ENCODE data around the gene PSMB3. TPM values are rescaled to one million over a fixed set of nuclear protein-coding genes. Genes with fewer than 3 reads are reported as not detected.
A peak's percentile ranks its signal among the peaks of the same experiment; 100 is the strongest.
"Not testable (repeated sequence)": the region's sequence is repeated elsewhere in the genome, so short reads cannot be mapped to it uniquely, and the experiment has no call there.

Gene PSMB3
- total RNA-seq, 1 donor from 2014 or later, result 141 TPM

DNA sequence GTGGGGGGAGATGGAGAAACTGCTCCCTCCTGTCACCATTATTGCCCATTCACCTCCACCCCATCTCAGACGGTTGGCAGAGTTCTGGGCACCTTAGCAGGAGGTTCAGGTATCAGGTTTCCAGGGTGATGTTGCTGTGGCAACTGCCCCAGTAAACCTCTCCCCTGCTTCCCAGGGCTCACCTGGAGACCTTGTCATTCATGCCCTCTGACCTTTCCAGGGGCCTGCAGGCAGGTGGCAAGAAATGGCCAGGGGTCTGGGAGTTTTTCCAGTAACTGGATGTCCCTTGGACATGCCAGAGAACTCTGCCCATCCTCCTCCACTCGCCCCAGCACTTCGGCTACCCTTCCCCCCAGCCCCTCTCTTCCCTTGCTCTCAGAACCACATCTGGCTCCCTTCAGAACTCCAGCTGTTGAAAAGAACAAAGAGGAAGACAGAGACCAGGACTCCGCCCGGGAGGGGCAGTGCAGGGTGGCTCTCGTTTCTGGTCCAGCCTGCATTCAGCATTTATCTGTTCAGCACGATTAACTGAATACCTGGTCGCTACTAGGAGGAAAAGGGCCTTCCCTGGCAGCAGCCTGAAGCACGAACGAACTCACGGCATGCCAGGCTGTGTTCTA is 39.0 kb upstream of the PSMB3 start:
- DNase-seq (ENCODE audit: low spot score), result no peak

DNA sequence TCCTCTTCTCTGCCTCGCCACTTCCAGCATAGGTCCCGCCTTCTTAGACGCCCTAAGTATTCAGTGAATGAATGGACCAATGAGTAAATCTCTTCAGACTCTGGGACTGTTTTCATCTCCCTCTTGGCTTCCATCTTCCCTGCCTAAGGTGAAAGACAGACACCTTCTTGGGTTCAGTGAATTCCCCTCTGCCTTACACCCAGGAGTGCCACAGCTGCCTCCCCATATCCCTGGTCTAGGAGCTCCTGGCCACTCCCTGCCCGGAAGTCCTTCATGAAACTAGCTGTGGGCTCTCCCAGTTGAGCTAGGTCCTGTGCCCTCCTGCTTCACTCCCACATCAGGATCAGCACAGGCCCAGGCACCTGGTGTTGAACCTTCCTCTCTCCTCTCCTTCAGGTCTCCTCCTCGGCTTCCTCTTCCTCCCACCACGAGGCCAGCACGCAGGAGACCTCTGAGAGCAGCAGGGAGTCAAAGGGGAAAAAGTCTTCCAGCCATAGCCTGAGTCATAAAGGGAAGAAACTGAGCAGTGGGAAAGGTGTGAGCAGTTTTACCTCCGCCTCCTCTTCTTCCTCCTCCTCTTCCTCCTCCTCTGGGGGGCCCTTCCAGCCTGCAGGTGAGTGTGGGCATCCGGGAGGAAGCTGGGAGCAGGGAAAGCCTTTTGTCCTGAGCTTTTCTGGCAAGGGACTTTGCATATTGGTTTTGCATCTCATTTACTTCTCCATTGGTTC is 37.2 kb upstream of the PSMB3 start:
- intact Hi-C loops (cut with DNase I), result no loop called here
- DNase-seq (ENCODE audit: low spot score), result no peak

More for the DNA sequence above, 39.0 kb upstream of the PSMB3 start:
- intact Hi-C loops (cut with DNase I), result no loop called here

DNA sequence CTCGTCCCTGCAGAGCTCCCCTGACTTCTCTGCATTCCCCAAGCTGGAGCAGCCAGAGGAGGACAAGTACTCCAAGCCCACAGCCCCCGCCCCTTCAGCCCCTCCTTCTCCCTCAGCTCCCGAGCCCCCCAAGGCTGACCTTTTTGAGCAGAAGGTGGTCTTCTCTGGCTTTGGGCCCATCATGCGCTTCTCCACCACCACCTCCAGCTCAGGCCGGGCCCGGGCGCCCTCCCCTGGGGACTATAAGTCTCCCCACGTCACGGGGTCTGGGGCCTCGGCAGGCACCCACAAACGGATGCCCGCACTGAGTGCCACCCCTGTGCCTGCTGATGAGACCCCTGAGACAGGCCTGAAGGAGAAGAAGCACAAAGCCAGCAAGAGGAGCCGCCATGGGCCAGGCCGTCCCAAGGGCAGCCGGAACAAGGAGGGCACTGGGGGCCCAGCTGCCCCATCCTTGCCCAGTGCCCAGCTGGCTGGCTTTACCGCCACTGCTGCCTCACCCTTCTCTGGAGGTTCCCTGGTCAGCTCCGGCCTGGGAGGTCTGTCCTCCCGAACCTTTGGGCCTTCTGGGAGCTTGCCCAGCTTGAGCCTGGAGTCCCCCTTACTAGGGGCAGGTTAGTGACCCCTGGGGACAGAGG is 36.1 kb upstream of the PSMB3 start:
- intact Hi-C loops (cut with DNase I), result no loop called here
- DNase-seq (ENCODE audit: low spot score), result no peak

DNA sequence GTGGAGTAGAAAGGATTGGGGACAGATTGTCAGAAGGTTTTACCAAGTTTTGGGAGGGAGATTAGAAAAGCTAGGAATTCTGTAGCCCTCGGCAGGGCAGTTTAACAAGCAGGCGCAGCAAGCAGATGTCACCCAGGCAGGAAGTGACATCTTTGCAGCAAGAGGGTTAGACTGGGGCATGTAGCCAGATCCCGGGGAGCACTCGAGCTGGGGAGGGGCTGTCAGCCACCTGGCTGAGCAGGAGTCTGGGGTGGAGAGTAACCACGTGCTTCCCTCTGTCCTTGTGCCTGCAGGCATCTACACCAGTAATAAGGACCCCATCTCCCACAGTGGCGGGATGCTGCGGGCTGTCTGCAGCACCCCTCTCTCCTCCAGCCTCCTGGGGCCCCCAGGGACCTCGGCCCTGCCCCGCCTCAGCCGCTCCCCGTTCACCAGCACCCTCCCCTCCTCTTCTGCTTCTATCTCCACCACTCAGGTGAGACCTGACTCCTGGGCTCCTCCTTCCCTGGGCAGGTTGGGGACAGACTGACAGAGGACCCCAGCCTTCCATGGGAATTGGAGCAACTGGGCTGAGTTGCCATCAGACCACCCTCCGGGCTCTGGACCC is 35.3 kb upstream of the PSMB3 start:
- intact Hi-C loops (cut with DNase I), result no loop called here
- no peak for DNase-seq (ENCODE audit: low spot score)

DNA sequence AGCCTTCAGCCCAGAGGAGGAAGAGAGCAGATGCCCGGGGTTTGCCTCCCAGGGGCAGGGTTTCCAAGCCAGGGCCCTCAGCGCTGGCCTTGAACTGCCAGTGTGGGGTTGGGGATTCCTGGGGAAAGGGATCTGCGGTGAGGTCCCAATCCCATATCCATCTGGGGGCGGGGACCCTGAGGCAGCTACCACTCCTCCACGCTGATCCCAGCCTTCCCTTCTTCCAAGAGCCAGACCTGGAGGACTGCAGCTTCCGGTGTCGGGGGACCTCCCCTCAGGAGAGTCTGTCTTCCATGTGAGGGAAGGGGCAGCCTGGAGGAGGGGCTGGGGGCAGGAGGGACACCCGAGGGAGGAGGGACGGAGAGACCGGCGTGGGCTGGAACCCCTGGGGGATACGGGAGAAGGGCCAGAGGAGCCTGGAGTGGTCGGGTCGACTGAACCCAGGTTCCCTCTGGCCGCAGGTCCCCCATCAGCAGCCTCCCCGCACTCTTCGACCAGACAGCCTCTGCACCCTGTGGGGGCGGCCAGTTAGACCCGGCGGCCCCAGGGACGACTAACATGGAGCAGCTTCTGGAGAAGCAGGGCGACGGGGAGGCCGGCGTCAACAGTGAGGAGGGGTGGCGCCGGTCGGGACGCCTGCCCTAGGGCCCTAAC is 33.1 kb upstream of the PSMB3 start:
- DNase-seq (ENCODE audit: low spot score), result no peak

DNA sequence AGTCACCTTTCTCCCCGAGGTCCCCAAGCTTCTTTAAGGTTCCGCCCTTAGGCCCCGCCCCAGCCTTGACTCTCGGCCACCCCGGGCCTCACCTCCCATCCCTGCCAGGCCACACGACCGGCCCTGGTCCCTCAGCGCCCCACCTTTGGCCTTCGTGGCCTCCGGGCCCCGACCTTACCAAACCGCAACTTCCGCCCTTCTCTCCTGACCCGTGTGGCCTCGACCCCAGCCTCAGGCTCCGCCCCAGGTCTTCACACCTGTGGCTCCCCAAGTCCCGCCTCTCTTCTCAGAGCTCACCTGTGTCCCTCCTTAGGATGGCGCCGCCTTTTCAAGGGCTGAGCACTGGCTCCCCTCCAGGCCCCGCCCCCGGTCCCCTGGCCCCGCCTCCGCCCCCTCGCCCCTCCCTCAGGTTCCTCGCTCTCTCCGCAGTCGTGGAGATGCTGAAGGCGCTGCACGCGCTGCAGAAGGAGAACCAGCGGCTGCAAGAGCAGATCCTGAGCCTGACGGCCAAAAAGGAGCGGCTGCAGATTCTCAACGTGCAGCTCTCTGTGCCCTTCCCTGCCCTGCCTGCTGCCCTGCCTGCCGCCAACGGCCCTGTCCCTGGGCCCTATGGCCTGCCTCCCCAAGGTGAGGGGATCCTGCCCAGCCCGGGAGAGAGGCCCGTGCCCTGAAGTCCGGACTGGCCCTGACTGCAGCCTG is 32.4 kb upstream of the PSMB3 start:
- intact Hi-C loops (cut with DNase I), result no loop called here
- DNase-seq (ENCODE audit: low spot score), result no peak

More for the DNA sequence above, 33.1 kb upstream of the PSMB3 start:
- intact Hi-C loops (cut with DNase I), result no loop called here

DNA sequence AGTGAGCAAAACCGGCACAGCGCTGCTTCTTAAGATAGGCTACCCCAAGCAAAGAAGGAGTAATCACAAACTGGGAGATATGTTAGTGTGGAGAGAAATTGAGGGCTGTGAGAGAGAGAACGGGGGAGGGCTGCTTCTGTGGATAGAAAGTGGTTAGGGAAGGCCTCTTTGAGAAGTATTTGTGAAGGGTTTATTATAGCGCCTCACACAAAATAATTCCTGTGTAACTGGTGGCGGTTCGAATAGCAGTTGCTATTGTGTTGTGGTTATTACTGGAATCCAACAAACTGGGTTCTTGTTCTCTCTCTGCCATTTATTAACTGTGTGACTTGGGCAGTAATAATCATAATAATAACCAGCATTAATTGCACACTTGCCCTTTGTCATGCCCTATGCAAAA is 31.6 kb upstream of the PSMB3 start:
- DNase-seq (ENCODE audit: low spot score), result no peak
- intact Hi-C loops (cut with DNase I), result no loop called here

DNA sequence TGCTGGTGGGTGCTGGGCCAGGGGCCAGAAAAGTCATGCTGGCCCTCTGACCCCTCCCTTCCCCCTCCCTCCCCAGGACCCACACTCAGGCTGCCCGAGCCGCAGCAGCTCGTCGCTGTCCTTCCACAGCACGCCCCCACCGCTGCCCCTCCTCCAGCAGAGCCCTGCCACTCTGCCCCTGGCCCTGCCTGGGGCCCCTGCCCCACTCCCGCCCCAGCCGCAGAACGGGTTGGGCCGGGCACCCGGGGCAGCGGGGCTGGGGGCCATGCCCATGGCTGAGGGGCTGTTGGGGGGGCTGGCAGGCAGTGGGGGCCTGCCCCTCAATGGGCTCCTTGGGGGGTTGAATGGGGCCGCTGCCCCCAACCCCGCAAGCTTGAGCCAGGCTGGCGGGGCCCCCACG is 30.7 kb upstream of the PSMB3 start:
- intact Hi-C loops (cut with DNase I), result no loop called here
- no peak for DNase-seq (ENCODE audit: low spot score)

DNA sequence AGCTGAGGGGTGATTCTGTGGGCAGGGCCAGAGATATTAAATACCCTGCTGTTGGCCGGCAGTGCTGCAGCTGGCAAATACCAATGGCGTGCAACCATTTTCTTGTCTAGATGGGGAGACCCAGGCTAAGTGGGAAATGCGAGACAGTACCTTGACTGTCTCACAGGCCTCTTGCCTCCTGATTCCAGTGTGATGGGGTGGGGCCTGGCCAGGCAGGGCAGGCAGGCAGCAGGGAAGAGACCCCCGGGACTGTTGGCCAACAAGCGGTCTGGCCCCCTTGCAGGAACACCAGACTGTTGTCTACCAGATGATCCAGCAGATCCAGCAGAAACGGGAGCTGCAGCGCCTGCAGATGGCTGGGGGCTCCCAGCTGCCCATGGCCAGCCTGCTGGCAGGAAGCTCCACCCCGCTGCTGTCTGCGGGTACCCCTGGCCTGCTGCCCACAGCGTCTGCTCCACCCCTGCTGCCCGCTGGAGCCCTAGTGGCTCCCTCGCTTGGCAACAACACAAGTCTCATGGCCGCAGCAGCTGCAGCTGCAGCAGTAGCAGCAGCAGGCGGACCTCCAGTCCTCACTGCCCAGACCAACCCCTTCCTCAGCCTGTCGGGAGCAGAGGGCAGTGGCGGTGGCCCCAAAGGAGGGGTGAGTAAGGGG is 28.1 kb upstream of the PSMB3 start:
- no peak for DNase-seq (ENCODE audit: low spot score)
- intact Hi-C loops (cut with DNase I), result no loop called here

DNA sequence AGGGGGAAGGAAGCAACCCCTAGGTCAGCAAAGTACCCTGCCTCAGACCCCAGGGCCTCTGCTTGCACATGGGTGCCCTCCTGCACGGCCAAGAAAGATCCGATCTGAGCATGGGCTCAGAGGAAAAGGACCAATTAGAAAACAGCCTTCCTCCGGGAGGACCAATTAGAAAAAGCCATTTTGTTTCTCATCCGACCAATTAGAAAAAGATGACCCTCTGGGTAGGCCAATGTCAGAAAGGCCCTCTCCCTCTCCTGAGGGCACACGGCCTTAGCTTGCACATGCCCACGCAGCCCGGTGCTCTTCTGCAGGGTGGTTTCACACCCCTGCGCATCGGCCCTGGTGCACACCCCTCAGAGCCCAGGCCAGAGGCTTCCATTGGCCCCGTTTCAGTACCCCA is 27.5 kb upstream of the PSMB3 start:
- DNase-seq (ENCODE audit: low spot score), result no peak
- intact Hi-C loops (cut with DNase I), result no loop called here

DNA sequence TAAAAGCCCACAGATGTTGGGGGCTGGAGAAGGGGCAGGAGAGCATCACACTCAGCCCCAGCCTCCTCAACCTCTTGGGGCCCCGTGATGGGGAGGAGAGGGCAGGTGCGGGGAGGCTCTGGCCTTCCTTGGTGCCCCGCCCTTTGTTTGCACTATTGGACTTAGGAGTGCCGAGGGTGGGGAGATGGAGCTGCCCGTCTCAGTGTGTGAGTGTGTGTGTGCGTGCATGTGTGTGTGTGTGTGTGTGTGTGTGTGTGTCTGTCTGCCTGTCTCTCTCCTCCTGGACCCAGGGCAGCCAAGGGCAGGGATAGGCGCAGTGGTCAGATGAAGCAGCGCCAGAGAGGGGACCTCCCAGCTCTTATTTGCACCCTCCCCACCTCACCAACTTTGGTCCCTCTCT is 26.4 kb upstream of the PSMB3 start:
- intact Hi-C loops (cut with DNase I); DNase-seq (ENCODE audit: low spot score): not testable (repeated sequence)

DNA sequence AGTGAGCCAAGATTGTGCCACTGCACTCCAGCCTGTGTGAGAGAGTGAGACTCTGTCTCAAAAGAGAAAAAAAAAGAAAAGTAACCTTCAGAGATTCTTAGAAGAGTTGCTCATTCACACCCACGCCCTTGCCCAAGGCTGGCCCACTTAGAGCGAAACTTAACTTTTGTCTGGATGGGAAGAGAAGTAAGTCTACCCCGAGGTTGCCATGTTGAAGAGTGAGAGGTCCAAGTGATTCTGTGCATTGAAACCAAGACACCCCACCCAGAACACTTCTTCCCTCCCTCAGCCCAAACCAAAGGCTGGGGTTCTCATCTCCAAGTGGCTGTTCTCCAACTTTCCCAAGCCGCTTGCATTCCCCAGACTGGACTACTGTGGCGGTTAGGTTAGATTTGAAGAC is 24.8 kb upstream of the PSMB3 start:
- no peak for DNase-seq (ENCODE audit: low spot score)
- intact Hi-C loops (cut with DNase I), result no loop called here

DNA sequence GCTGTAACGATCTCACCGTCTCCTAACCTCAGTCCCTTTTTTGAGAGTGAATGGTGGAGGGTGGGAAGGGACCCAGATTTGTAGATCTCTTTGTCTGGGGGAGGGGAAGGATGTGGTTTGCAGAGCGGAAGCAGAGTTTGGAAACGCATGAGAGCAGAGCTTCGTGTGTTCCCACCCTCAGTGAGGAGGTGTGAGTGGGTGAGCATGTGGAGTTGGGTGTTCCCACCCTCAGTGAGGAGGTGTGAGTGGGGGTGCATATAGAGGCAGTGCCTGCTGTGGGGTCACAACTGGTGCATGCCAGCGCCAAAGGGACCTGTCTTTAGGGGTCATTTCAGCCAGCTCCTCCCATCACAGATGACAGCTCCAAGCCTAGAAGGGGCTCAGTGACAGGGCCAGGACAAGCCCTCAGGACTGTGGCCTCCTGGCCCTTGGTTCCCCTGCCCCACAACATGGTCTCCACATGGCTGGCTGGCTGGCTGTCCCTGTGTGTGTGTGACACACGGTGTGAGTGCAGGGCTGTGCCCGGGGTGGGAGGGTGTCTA is 24.2 kb upstream of the PSMB3 start:
- peak; percentile 83 for DNase-seq (ENCODE audit: low spot score)
- intact Hi-C loops (cut with DNase I), result no loop called here

DNA sequence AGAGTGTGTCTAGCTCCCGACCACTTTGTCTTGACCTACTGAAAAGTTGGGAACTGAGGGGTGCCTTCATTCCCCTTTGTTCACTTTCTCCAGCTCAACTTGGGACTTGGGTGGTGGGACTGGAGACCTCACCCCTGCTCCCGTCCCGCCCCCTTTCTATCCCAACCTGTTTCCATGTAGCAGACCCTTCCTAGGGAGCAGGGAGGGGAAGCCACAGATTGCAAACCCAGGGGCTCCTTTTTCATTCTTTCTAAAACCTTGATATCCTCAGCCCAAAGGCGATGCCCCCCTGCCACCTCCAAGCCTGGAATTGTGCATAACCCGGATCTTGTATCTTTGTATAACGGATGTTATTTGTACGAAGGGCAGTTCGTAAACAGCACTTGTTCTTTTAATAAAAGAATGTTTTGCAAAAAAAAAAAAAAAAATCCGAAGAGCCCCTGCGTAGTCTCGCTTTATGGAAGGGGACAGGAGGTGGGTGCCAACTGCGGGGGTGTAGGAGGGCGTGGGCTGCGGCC is 23.1 kb upstream of the PSMB3 start:
- intact Hi-C loops (cut with DNase I), result no loop called here
- DNase-seq (ENCODE audit: low spot score), result no peak

DNA sequence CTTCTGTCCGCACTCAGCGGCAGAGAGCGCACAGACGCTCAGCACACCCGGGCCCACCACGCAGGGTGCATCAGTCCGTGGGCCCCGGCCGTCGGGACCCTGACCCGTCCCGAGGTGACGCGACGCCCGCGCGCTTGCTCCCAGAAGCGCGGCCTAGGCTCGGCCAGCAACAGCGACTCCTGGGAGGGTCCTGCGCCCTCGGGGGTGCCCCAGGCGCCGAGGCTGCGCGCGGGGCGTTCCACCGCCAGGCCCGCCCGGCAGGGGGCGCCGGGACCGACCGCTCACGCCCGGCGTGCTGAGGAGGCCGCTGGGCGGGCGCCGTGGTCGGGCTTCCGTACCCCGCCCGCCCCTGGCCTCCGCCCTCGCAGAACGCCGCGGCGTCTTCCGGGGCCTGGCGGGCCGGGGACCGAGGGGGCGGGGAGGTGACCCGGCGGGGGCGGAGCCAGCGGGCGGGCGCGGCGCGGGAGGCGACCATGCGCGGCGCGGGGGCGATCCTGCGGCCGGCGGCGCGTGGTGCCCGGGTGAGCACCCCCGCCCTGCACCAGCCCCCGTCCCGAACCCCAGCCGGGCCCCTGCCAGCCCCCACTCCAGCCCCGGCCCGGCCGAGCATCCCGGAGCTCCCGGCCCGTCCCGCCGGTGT is 22.5 kb upstream of the PSMB3 start, which contains the start of gene CISD3:
CISD3 (plus strand) TSS at position 456 of the 640 bp plus-strand sequence; CDS start at position 474, 18 bp downstream.
- intact Hi-C loops (cut with DNase I), result loop anchor here (1.0 to 10.0 kb wide), 3 partner anchors 21 to 425 kb away; partner anchors contain the start of genes MLLT6 and PLXDC1
- DNase-seq (ENCODE audit: low spot score), result peak; percentile 94

DNA sequence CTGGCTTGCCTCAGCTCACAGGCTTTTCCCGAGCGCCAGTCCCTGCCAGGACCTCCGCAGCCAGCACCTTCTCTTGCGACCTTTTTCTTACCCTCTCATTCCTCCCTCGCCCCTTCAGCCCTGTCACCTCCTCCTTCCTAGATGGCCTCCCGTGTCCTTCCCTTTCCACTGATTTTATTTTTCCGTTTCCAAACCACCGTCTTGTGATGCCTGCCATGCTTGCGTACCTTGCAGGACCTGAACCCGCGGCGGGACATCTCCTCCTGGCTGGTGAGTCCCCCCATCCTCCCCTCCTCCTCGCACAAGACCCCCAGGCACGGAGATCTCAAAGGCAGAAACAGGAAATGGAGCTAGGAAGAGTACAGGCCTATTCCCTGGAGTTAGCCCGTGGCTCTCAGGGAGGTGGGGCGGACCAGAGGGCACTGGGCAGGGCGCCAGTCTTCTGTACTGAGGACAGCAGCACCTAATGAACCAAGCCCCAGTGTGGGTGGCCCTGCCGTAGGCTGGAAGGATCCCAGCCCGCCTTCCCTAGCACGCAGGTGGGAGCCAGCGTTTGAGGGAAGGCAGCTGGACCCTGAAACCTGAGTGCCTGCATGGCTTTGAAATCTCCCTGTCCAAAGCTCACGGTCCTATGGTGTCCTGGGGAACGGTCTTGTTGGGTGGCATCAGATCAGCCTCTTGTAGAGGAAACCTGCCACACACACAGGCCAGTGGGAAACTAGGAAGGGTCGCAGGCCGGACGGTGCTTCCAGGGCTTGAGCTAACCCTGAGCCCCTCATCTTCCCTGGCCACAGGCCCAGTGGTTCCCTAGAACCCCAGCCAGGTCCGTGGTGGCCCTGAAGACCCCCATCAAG is 21.8 kb upstream of the PSMB3 start:
- intact Hi-C loops (cut with DNase I), result loop anchor here (1.0 to 10.0 kb wide), 3 partner anchors 20 to 424 kb away; partner anchors contain the start of genes MLLT6 and PLXDC1
- DNase-seq (ENCODE audit: low spot score), result peak; percentile 90
